HG02973 (cell line): Measurements from ENCODE around the gene RAPGEF3.

Experiments
- ATAC-seq: cut with Tn5 transposase; IDR thresholded peaks from one replicate; pipeline ENCODE4 v1.9.1; 2021; ENCODE audit warnings: moderate library complexity; ENCODE audit not compliant: unreplicated experiment

Gene RAPGEF3

DNA sequence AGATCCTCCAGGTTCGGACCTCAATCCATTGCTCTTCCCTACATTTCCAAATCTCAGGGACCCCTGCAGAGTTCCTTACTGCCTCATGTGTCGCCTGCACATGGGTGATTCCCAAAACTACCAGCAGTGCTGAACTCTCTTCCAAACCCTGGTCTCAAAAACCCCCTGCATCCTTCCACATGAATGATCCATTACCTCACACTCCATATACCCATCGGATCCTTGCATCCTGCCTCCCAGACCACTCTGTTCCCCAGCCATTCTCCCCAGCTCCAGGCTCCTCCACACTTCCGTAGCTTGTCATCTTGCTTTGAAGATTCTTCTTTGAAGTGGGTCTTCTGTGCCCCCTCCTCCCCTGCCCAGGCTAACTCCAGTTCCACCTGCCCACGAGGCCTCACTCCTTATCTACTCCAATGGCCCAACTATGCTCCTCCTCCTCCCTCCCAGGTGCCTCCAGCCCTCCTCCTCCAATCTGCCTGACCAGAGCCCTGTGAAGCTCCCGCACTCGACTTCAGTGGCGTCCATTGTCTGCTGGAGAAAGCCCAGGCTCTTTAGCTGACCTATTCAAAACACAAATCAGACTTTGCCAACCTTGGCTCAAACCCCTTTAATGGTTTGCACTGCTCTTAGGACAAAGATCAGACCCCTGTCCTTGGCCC is 13.8 kb downstream of the RAPGEF3 start:
- ATAC-seq: no peak

DNA sequence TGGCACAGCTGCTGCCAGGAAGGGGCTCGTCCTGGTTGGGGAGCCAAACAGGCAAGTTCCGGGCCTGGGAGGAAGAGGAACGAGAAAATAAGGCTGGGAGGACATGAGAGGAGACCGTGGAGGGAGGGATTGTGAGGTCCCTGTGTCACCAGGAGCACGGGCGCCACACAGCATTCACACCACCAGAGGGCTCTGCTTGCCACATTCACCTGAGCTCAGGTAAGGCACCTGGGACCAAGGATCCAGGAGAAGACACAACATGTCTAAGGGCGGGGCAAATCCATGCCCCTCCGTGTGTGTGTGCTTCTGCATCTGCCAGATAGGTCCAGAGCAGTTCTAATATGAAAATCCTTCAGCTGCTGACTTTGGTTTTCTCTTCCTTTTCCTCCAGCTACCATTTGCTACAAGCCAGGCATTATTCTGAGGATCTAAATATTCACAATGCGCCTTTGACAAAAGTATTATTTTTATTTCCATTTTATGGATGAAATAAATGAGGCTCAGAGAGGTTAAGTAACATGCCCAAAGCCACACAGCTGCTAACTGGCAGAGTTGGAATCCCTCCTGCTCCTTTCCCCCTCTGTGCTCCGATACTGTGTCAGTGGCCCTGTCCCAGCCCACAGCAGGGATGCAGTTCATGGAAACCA is 14.6 kb downstream of the RAPGEF3 start:
- ATAC-seq: no peak

- no peak for ATAC-seq
These were observed 15.3 kb downstream of the RAPGEF3 start for GRCh38 chr12:47743311-47743860.

- no peak for ATAC-seq
These were observed 16.3 kb downstream of the RAPGEF3 start for GRCh38 chr12:47742253-47742825.

DNA sequence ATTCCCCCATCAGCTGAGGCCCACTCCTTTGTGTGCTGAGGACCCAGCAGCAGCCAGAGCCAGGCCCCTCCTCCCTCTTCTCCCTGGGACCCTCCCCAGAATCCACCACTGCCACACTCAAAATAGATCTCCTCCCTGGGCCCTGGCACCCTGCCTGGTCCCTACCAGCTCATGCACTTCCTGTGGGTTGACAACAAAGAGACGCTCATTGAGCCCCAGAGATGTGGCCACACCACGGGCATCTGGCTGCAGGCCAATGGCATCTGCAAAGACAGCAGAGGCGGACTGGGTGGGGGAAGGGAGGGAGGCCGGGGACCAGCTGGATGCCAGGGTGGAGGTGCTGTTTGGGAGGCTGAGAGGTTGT is 17.4 kb downstream of the RAPGEF3 start:
- ATAC-seq: no peak

GRCh38 chr12:47740606-47741339 is 17.9 kb downstream of the RAPGEF3 start:
- ATAC-seq: peak; percentile 46

DNA sequence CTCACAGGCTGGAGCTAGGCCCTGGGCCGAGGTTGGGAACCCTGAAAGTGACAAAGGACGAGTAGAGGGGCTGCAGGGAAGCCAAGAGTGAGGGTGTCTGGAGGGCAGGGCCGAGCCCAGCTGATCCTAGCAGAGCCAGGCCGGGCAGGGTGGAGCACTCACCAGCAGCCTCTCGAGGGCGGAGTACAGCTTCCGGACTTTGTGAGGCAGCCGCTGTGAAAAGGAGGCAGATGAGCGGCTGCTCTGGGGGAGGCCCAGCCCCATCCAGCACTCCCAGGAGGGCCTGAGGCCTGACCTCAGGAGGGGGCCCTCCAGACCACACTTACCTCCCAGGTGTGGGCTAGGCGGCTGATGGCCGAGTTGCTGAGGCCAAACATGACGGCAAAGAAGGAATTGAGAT is 18.7 kb downstream of the RAPGEF3 start:
- ATAC-seq: peak; percentile 53

DNA sequence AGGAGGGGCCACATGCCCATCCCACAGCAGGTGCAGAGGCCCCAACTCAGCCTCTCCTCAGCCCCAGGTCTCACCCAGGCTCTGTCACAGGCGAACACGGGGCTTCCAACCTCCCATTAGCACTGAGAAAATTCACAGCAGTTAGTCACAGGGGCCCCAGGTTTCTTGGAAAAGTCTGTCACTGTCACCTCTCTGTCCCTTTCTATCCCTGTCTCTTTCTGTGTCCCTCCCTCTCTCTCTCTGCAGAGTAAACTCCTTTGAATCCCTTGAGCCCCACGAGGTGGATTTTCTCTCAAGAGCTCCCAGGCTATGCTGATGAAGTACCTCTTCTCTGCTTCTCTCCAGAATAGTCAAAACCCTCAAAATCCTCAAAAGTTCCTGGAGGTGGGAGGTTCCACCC is 19.4 kb downstream of the RAPGEF3 start:
- ATAC-seq: no peak

DNA sequence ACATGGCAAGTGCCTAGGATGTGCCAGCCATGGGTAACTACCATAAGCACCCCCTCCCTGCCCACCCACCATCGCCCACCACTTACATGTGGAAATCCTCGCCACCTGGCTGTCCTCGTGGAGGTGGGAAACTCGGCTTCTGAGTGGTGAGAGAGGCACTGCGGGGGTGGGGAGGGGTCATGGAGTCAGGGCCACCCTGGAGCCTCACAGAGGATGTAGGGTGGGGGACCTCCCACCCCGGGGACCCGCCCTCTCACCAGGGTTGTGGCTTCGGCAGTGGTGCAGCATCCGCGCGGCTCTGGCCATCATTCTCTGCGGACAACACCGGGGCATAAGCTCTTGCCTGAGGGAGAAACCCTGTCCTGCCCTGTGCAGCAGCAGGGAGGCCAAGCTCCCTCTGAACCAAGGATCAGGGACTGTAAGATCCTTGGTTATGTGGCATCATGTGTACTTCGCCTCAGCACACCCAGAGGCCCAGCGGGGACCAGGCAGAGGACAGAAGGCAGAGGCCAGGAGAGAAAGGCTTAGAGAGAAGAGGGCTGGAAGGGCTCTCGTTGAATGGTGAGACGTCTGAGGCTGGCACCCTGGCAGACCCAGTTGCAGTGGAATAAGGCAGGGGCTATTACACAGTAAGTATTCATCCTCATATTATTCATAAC is 20.6 kb downstream of the RAPGEF3 start:
- no peak for ATAC-seq

DNA sequence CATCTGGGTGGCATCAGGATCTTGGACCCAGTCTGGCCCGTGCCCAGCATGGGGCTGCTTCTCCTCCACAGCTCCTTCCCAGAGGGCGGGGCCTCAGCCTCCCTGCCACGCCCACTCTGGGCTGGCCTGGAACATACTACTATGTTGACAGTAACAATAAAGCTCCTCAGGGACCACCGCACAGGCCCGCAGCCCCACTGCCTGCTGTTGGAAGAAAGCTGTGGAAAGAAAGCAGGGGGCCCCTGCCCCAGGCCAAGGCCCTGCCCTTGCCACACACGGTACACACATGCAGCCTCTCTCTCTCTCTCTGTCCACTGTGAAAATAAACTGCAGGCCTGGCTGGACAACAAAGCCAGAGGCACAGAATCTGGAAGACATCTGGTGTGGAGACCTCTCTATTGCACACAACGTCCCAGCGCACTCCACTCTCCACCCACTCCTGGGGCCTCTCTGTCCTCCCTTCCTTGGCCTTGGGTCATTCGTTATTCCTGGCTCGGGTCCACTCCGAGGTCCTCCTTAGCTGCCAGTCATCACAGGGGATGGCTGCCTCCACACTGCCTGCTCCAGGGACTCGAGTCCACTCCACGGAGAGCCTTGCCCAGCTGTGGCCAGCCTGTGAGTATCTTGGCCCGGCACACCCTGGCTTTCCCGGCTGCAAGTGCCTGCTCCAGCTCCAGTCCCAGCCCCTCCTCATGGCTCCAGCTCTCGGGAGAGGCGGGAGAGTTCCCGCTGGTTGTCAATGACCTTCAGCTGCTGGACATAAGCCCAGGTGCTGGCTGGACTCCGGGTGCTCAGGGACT is 21.6 kb downstream of the RAPGEF3 start:
- no peak for ATAC-seq

- no peak for ATAC-seq
These were observed 22.5 kb downstream of the RAPGEF3 start for GRCh38 chr12:47736216-47736615.

DNA sequence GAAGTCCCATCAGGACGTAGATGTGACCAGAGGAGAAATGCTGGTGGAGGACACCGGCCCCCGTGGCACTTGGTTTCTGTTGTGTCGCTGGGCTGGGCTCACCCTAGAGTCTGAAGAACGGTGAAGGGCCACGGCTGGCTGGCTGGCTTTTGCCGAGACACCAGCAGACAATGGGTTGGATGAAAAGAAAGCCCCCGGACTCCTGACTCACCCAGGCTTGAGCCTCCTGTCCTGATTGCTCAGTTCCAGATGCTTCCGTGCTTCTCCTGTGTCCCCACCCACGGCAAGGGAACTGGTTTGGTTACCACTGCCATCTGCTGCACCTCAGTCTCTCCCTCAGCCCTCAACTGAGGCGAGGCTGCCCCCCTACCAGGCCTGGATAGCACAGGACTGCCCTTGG is 23.0 kb downstream of the RAPGEF3 start:
- no peak for ATAC-seq

- ATAC-seq: no peak
These were observed 23.8 kb downstream of the RAPGEF3 start for GRCh38 chr12:47734725-47735480.

GRCh38 chr12:47733142-47733541 is 25.5 kb downstream of the RAPGEF3 start:
- ATAC-seq: no peak

DNA sequence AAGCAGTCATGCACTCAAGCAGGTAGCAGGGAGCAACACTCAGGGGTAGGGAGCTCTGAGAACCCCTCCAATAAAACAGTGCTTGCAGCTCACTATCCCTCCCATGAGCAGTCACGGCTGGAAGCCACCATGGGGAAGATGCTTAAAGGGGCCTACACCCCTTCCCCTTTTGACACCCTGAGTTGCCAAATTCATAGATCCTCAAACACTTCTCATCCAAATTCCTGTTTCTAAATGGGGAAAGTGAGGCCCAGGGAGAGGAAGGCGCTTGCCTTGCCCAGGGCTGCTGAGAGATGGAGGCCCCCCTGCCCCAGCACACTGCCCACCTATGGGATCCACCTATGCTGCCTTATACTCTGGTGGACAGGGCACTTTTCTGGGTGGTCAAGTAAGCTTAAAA is 26.2 kb downstream of the RAPGEF3 start:
- no peak for ATAC-seq

DNA sequence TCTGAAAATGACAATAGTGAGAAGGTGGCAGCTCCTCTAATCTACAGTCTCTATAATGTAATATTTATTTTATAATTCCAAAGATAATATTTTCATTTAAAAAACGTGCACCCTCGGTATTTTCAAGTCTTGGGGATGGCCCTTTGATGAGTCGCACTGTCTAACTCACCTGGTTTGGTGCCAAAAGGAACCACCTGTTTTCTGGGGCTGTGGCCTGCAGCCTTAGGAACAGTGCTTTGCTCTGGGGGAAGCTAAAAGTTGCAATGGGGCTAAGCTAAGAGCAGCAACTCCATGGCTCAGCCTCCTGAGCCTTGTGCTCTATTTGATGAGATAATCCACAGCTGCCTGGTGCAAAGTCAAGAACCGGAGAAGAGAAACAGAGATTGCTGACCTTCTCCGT is 27.0 kb downstream of the RAPGEF3 start:
- ATAC-seq: no peak

GRCh38 chr12:47730341-47730744 is 28.3 kb downstream of the RAPGEF3 start:
- no peak for ATAC-seq

- no peak for ATAC-seq
These were observed 29.4 kb downstream of the RAPGEF3 start for GRCh38 chr12:47729233-47729632.

GRCh38 chr12:47725893-47726292 is 32.8 kb downstream of the RAPGEF3 start:
- ATAC-seq: peak; percentile 92
